ENCODE measurements around the gene BCDIN3D. TPM values are rescaled to one million over a fixed set of nuclear protein-coding genes. Genes with fewer than 3 reads are reported as not detected.

The BCDIN3D gene
- polyA plus RNA-seq, 6 donors from 2014 or later, result 7.2 to 10.7 (median 9.0) TPM

DNA sequence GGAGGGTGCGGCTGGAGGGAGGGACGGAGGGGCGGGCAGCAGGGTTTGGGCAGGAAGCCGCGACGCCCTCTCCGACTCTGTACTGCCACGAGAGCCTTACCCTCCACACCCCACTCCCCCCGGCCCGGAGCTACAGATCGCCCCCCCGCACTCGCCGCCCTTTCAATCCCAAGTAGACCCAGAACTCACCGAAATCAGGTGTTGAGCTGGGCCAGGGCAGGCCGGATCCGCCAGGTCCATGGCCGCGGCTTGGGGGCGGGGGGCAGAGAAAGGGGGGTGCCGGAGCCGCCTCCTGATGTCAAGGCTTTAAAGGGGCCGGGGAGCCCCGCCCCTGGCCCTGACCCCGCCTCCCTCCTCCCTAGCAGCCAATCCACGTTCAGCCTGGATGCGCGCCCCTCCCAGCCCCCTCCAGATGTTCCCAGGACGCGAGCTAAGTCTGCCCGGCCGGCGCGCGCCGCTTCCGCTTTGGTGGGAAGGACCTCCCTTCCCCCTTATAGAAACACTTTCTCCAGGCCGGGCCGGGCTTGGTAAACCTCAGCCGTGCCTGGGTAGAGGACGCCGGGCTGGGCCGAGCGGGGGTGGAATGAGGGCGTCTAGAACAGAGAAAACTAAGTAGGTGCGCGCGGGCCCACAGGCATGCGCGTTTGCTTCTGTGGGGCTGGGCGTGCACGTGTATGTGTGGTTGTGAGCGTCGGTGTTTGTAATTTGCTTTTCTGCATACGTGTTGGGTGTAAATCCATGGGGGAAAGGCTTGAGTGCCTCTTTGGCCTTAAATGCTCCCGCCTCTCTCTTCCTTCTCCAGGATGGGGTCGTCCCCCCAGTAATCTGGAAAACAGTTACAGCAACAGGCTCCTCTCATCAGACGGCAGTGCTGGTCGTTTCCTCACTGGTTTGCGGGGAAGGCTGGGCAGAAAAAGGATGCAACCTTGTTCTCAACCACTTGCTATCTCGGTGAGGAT is 14.5 kb downstream of the BCDIN3D start, which contains the start of gene NCKAP5L:
TSS of gene NCKAP5L (minus strand) at position 281 of the 959 bp plus-strand sequence. CDS start 24,369 bp downstream, outside the sequence.
- DNase-seq, result peak; percentile 91
- H3K9me3 Mint-ChIP-seq, result no peaks in the 10 kb centered on the region
- peak within 1 kb of the TSS; percentile 88 to 100 (median 98) for H3K4me3 Mint-ChIP-seq
- H3K4me1 Mint-ChIP-seq, result peaks cover 30 to 47% (median 40%) of the 10 kb centered on the region in 3 donors
- H3K36me3 Mint-ChIP-seq, result no peaks in the 10 kb centered on the region
- H3K27me3 Mint-ChIP-seq, result peaks cover 0 to 5% (median 0%) of the 10 kb centered on the region in 3 donors
- H3K27ac Mint-ChIP-seq, result peak within 1 kb of the TSS; percentile 57 to 99 (median 98)
- peak; percentile 92 for ATAC-seq (ENCODE audit: low read depth in 2 of 2)

DNA sequence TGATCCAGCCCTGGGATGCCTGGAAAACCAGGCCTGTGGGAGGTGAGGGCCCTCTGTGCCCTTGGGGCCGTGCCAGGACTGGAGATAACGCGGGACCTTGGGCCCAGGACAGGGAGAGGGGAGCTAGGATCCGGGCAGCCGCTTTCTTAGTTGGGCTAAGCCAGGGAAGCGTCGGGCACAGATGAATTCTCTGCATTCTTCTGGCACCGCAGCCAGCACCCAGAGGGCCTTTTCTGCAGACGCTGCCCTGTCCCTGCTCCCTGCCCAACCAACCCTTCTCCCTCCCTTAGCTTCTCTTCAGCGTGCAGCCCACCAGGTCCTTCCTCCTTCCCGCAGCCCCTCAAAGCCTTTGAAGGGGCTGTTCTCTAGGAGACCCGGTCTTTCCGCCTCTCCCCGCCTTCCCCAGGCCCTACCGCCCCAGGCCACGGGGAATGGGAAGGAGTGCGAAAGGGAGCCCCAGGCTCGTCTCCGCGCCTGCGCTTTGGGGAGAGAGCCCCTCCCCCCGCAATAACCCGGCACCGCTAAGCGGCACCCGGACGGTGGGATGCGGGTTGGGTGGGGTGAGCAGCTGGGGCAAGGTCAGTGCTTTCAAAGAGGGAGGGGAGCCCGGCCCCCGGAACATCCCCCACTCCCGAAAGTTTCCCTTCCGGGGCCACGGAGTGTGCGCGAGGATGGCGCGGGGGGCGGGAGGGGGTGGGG is 15.4 kb downstream of the BCDIN3D start:
- ATAC-seq (ENCODE audit: low read depth in 2 of 2) (peak in 1 of 2 donors; percentile 3), DNase-seq (peak; percentile 28)
- Mint-ChIP-seq H3K9me3 (no peaks in the 10 kb centered on the region), H3K36me3 (no peaks in the 10 kb centered on the region), H3K4me1 (peaks cover 30 to 47% (median 40%) of the 10 kb centered on the region in 3 donors), H3K27me3 (peaks cover 0 to 3% (median 0%) of the 10 kb centered on the region in 3 donors), H3K4me3 (peak overlapping the region; percentile 82 to 100 (median 94)), H3K27ac (peak overlapping the region in 2 of 6 donors; percentile 42 to 86)

DNA sequence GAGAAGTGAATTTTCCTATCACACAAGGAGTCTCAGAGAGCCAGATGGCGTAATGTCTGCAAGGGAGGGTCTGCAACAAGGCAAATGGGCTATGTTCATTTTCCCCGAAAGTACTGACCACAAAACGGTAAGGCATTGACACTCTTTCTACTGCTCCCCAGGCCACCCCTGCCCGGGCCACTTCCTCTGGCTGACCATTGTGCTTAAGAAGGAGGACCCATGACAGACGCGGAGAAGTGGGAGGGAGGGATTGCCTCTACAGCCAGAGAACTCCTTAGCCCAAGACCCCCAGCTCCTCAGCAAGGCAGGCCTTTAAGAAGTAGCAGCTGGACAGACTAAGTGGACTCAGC is 15.9 kb downstream of the BCDIN3D start:
- Mint-ChIP-seq H3K4me3 (peak overlapping the region; percentile 82 to 99 (median 90)), H3K9me3 (no peaks in the 10 kb centered on the region), H3K36me3 (no peaks in the 10 kb centered on the region), H3K4me1 (peaks cover 30 to 47% (median 40%) of the 10 kb centered on the region in 3 donors), H3K27me3 (no peaks in the 10 kb centered on the region), H3K27ac (peak overlapping the region in 3 of 6 donors; percentile 54 to 86 (median 63))
- ATAC-seq (ENCODE audit: low read depth in 2 of 2) (no peak), DNase-seq (no peak)

DNA sequence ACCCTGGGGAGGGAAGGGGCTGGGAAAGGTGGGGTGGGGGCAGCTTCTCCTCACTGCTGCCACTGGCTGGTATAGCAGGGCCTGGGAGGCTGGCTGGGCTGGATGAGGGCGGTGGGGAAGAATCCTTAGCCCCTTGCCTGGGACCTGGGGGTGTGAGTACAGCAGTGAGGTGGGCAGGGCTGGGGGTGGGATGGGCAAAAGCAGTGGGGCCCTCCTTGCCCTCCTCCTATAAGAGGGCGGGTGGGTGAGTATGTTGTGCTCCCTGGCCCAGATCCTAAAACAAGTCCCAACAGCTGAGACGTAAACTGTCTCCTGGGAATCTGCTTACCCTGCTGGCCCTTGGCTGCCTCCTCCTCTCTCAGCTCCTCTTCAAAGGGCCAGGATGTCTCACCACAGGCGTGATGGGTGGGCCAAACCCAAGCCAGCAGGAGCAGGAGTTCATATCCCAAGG is 16.9 kb downstream of the BCDIN3D start:
- Mint-ChIP-seq H3K9me3 (no peaks in the 10 kb centered on the region), H3K4me1 (peaks cover 33 to 51% (median 49%) of the 10 kb centered on the region in 3 donors), H3K4me3 (peak overlapping the region in 1 of 8 donors; percentile 88), H3K36me3 (no peaks in the 10 kb centered on the region), H3K27ac (peak overlapping the region in 1 of 6 donors; percentile 18), H3K27me3 (no peaks in the 10 kb centered on the region)
- no peak for ATAC-seq (ENCODE audit: low read depth in 2 of 2)
- no peak for DNase-seq

DNA sequence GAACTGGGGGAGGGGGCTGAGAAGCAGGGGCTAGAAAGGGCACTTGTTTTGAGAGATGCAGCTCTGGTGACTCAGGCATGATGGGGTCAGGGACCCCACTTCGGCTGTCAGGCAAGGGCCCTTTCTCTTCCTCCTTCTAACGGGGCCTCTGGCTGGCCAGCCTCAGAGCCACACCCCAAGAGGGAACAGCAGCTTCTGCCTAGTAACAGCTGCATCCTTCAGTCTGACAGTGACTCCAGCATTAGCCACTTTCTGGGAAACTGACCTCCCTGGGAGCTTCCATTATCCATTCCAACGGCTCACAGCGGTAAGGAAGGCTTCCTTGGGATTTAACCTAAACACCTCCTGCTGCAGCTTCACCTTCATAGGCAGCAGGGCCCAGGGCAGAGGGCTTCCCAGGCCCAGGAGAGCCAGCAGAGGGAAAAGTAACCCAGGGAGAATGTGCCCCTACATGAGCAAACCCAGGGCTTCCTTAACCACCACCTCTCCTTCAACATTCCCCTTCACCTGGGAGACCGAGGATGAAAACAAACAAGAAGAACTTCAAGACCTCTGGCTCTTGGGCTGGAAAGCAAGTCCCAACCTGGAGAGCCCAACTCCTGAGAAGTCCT is 17.4 kb downstream of the BCDIN3D start:
- ATAC-seq (ENCODE audit: low read depth in 2 of 2) (no peak), DNase-seq (no peak)
- Mint-ChIP-seq H3K36me3 (no peaks in the 10 kb centered on the region), H3K27ac (peak overlapping the region in 3 of 6 donors; percentile 18 to 60 (median 31)), H3K9me3 (no peaks in the 10 kb centered on the region), H3K4me1 (peaks cover 36 to 56% (median 54%) of the 10 kb centered on the region in 3 donors), H3K4me3 (peak overlapping the region in 3 of 8 donors; percentile 38 to 78 (median 42)), H3K27me3 (no peaks in the 10 kb centered on the region)

DNA sequence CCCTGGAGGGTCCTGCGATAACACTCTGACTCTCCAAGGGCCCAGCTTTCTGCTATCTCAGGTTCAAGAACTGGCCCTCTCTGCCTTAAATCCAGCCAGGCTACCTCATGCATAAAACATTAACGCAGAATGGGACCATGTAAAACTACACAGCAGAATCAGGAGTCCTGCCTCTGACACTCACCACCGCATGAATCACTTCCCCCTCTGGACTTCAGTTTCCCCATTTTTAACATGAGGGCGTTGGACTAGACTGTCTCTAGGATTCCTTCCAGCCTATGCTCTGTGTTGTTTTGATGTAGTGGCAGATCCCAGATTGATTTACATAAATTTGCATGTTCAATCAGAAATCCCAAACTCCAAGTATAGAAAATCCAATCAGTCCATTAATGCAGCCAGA is 18.0 kb downstream of the BCDIN3D start:
- no peaks in the 10 kb centered on the region for H3K9me3 Mint-ChIP-seq
- H3K27ac Mint-ChIP-seq, result peak overlapping the region in 4 of 6 donors; percentile 21 to 82 (median 46)
- peaks cover 36 to 56% (median 56%) of the 10 kb centered on the region in 3 donors for H3K4me1 Mint-ChIP-seq
- no peak for DNase-seq
- no peaks in the 10 kb centered on the region for H3K36me3 Mint-ChIP-seq
- no peak for ATAC-seq (ENCODE audit: low read depth in 2 of 2)
- H3K4me3 Mint-ChIP-seq, result peak overlapping the region in 2 of 8 donors; percentile 16 to 30
- H3K27me3 Mint-ChIP-seq, result no peaks in the 10 kb centered on the region

DNA sequence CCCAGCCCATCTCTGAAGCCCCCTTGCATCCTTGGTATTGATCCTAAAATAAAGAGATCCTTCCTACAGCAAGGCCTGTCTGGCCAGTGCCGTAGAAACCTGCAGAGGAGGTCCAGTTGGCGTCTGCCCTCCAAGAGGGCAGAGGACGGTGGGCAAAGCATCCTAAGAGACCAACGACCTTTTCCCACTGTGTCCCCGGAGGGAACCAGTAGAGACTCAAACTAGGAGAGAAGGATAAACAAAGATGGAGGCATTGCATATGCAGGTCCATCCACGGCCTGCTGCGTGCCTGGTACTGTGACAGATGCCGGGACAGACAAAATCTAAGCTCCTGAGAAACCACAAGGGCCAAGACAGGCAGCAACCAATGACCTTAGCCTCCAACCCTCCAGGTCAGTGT is 18.5 kb downstream of the BCDIN3D start:
- peaks cover 35 to 60% (median 55%) of the 10 kb centered on the region in 3 donors for H3K4me1 Mint-ChIP-seq
- H3K27ac Mint-ChIP-seq, result peak overlapping the region in 1 of 6 donors; percentile 66
- H3K27me3 Mint-ChIP-seq, result no peaks in the 10 kb centered on the region
- no peak for ATAC-seq (ENCODE audit: low read depth in 2 of 2)
- H3K9me3 Mint-ChIP-seq, result no peaks in the 10 kb centered on the region
- no peak for DNase-seq
- H3K4me3 Mint-ChIP-seq, result peak overlapping the region in 1 of 8 donors; percentile 62
- no peaks in the 10 kb centered on the region for H3K36me3 Mint-ChIP-seq

DNA sequence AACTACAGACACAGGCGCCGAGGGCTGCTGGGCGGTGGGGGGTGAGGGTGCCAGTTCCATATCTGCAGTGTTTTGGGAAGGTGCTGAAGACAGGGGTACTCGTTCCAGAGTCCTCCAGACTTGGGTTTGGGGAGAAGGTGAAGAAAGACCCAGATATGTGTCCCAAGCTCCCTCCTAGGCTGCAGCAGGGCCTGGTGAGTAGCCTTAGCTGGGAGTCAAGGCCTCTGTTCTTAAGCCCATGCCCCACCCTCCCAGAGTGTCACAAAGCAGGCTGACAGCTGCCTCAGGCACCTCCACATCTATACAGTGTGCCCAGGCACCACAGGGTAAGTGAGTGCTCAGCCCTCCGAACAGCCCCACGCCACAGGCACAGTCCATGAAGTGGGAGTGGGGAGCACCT is 19.0 kb downstream of the BCDIN3D start:
- Mint-ChIP-seq H3K9me3 (no peaks in the 10 kb centered on the region), H3K27me3 (no peaks in the 10 kb centered on the region), H3K27ac (no peak overlapping the region), H3K36me3 (no peaks in the 10 kb centered on the region), H3K4me3 (peak overlapping the region in 1 of 8 donors; percentile 62), H3K4me1 (peaks cover 31 to 58% (median 51%) of the 10 kb centered on the region in 3 donors)
- ATAC-seq (ENCODE audit: low read depth in 2 of 2) (no peak), DNase-seq (no peak)

DNA sequence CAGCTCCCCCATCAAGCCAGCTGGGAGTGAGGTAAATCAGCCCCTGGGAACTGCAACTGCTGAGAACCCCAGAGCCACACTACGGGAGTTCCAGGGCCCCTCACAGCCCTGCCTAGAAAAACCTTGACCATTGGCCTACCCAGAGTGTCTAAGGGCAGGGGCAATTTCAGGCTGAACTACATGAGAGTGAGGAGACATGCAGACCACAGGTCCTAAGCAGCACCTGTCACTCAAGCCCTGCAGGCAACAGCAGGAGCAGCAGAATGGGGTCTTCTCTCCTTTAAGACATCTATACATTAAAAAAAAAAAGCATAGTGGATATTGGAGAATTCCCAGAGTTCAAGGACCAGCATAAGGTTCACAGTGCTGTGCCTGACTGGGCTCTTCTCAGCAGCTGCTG is 19.6 kb downstream of the BCDIN3D start:
- H3K27me3 Mint-ChIP-seq, result no peaks in the 10 kb centered on the region
- peak overlapping the region in 1 of 6 donors; percentile 42 for H3K27ac Mint-ChIP-seq
- DNase-seq (no peak), ATAC-seq (ENCODE audit: low read depth in 2 of 2) (no peak)
- H3K4me3 Mint-ChIP-seq, result no peak overlapping the region
- no peaks in the 10 kb centered on the region for H3K36me3 Mint-ChIP-seq
- no peaks in the 10 kb centered on the region for H3K9me3 Mint-ChIP-seq
- H3K4me1 Mint-ChIP-seq, result peaks cover 27 to 52% (median 45%) of the 10 kb centered on the region in 3 donors

DNA sequence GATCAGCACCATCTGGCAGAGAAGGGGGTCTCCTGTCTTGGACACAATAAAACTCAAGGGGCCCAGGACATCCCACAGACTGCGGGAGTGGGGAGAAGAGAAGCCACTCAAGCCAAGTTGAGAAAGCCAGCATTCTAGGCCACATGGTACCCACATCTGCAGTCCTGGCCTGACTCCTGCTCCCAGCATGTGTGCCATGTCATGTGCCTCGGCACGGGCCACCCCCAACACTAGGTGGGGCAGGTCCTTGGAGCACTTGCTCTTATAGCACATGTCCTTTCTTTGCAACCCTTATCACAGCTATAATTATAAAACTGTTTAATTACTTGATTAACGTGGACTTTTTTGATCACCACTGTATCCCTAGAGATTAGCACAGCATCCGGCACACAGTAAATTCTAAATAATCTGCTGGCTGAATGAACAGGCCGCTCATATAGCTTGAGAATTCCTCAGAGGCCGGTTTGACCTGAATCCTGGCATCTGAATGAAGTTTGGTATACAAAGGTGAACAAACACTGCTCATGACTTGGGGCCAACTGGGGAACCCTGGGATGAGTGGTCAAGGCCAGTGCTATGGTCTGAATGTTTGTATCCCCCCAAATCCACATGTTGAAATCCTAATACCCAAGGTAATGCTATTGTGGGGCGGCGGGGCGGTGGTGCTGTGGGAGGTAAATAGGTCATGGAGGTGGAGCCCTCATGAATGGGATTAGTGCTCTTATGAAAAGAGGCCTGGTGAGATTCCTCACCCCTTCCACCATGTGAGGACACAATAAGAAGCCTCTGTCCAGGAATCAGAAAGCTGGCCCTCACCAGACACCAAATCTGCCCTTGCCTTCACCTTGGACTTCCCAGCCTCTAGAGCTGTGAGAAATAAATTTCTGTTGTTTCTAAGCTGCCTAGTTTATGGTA is 21.3 kb downstream of the BCDIN3D start:
- H3K4me3 Mint-ChIP-seq, result peak overlapping the region in 2 of 8 donors; percentile 32 to 36
- DNase-seq (no peak), ATAC-seq (ENCODE audit: low read depth in 2 of 2) (no peak)
- peaks cover 19 to 41% (median 32%) of the 10 kb centered on the region in 3 donors for H3K4me1 Mint-ChIP-seq
- peak overlapping the region in 3 of 6 donors; percentile 22 to 73 (median 50) for H3K27ac Mint-ChIP-seq
- H3K9me3 Mint-ChIP-seq, result no peaks in the 10 kb centered on the region
- H3K27me3 Mint-ChIP-seq, result no peaks in the 10 kb centered on the region
- H3K36me3 Mint-ChIP-seq, result no peaks in the 10 kb centered on the region

DNA sequence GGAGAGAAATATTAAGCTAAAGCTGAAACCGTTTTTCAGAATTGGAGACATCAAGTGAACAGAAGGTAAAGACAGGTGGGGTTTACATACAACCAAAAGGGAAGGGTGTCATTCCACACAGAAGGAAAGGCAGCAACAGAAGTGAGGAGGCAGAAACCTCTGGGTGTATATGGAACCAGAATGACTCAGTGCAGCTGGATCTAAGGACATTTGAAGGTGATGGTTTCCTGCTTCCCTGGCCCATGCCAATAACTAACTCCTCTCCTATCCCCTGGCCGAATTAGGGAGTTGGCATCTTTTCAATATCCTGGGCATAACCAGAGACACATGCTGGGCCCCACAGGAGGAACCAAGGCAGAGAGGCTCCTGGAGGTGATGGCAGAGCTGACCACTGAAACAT is 23.1 kb downstream of the BCDIN3D start:
- Mint-ChIP-seq H3K27me3 (no peaks in the 10 kb centered on the region), H3K4me1 (peaks cover 10 to 24% (median 22%) of the 10 kb centered on the region in 3 donors), H3K36me3 (peaks cover 3 to 5% of the 10 kb centered on the region in 2 donors), H3K4me3 (no peak overlapping the region), H3K27ac (peak overlapping the region in 2 of 6 donors; percentile 62 to 73), H3K9me3 (no peaks in the 10 kb centered on the region)
- no peak for ATAC-seq (ENCODE audit: low read depth in 2 of 2)
- DNase-seq, result no peak

DNA sequence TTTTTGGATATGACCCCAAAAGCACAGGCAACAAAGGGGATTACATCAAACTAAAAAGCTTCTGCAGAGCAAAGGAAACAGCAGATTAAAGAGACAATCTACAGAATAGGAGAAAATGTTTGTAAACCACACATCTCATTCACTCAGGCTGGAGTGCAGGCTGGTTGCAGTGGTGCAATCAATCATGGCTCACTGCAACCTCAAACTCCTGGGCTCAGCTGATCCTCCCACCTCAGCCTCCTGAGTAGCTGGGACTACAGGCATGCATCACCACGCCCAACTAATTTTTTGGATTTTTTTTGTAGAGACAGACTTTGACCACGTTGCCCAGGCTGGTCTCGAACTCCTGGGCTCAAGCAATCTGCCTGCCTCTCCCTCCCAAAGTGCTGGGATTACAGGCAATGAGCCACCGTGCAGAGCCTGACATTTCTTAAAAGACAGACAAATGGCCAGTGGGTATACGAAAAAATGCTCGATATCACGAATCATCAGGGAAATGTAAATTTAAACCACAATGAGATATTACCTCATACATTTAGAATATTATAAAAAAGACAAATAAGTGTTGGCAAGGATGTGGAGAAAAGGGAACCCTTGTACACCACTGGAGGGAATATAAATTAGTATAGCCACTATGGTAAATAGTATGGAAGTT is 24.5 kb downstream of the BCDIN3D start:
- no peaks in the 10 kb centered on the region for H3K27me3 Mint-ChIP-seq
- H3K4me3 Mint-ChIP-seq, result no peak overlapping the region
- DNase-seq (no peak), ATAC-seq (ENCODE audit: low read depth in 2 of 2) (no peak)
- H3K9me3 Mint-ChIP-seq, result no peaks in the 10 kb centered on the region
- peak overlapping the region in 1 of 6 donors; percentile 76 for H3K27ac Mint-ChIP-seq
- H3K4me1 Mint-ChIP-seq, result peaks cover 10 to 23% (median 15%) of the 10 kb centered on the region in 3 donors
- H3K36me3 Mint-ChIP-seq, result peaks cover 5 to 7% of the 10 kb centered on the region in 2 donors

Measured in naive B cell (primary cell).